ENCODE measurements around the gene RALGAPA2. TPM values are rescaled to one million over a fixed set of nuclear protein-coding genes. Genes with fewer than 3 reads are reported as not detected.

RALGAPA2 gene
- total RNA-seq, 4 donors from 2014 or later, result 25.9 to 48.9 (median 38.6) TPM

DNA sequence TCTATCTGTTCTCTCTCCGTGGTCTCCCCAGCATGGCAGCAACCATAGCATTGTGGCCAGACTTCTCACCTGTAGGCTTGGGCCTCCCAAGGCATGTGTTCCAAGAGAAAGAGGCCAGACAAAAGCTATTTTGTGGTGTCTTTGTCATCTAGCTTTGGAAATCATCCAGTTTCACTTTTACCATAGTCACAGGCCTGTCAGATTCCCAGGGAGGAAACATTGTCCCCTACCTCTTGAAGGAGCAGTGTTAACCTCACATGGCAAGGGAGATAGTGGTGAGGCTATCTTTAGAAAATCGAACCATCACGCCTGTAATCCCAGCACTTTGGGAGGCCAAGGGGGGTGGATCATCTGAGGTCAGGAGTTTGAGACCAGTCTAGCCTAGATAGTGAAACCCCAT lies 42.3 kb upstream of the RALGAPA2 start:
- H3K27ac ChIP-seq, result no peak overlapping the region
- intact Hi-C loops (cut with DNase I; ENCODE audit: low total_unique reads), result no loop called here
- H3K4me3 ChIP-seq, result no peak overlapping the region
- no peaks in the 10 kb centered on the region for H3K9me3 ChIP-seq
- DNase-seq, result no peak
- TF ChIP-seq, protein P1, sequence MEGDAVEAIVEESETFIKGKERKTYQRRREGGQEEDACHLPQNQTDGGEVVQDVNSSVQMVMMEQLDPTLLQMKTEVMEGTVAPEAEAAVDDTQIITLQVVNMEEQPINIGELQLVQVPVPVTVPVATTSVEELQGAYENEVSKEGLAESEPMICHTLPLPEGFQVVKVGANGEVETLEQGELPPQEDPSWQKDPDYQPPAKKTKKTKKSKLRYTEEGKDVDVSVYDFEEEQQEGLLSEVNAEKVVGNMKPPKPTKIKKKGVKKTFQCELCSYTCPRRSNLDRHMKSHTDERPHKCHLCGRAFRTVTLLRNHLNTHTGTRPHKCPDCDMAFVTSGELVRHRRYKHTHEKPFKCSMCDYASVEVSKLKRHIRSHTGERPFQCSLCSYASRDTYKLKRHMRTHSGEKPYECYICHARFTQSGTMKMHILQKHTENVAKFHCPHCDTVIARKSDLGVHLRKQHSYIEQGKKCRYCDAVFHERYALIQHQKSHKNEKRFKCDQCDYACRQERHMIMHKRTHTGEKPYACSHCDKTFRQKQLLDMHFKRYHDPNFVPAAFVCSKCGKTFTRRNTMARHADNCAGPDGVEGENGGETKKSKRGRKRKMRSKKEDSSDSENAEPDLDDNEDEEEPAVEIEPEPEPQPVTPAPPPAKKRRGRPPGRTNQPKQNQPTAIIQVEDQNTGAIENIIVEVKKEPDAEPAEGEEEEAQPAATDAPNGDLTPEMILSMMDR (IDR thresholded peaks at IDR 0.05), result no peak
- no peak for TF ChIP-seq POLR2A (IDR thresholded peaks at IDR 0.05)
- H3K4me1 ChIP-seq, result no peaks in the 10 kb centered on the region
- no peaks in the 10 kb centered on the region for H3K27me3 ChIP-seq
- H3K36me3 ChIP-seq, result no peaks in the 10 kb centered on the region

GRCh38 chr20:20752712-20753111 lies 40.3 kb upstream of the RALGAPA2 start:
- Histone ChIP-seq H3K4me3 (no peak overlapping the region), H3K36me3 (no peaks in the 10 kb centered on the region), H3K27ac (peak overlapping the region in 1 of 2 donors; percentile 65), H3K9me3 (no peaks in the 10 kb centered on the region), H3K27me3 (no peaks in the 10 kb centered on the region), H3K4me1 (no peaks in the 10 kb centered on the region)
- no peak for DNase-seq
- intact Hi-C loops (cut with DNase I; ENCODE audit: low total_unique reads), result no loop called here
- TF ChIP-seq, protein P1 (IDR thresholded peaks at IDR 0.05), result no peak
- TF ChIP-seq POLR2A (IDR thresholded peaks at IDR 0.05), result no peak

- intact Hi-C loops (cut with DNase I; ENCODE audit: low total_unique reads), result no loop called here
- no peak overlapping the region for H3K4me3 ChIP-seq
- H3K27ac ChIP-seq, result no peak overlapping the region
- no peaks in the 10 kb centered on the region for H3K36me3 ChIP-seq
- TF ChIP-seq, protein P1 (IDR thresholded peaks at IDR 0.05), result no peak
- TF ChIP-seq POLR2A (IDR thresholded peaks at IDR 0.05), result no peak
- no peaks in the 10 kb centered on the region for H3K9me3 ChIP-seq
- DNase-seq, result no peak
- no peaks in the 10 kb centered on the region for H3K27me3 ChIP-seq
- no peaks in the 10 kb centered on the region for H3K4me1 ChIP-seq
These were observed 34.9 kb upstream of the RALGAPA2 start for GRCh38 chr20:20747298-20747697.

DNA sequence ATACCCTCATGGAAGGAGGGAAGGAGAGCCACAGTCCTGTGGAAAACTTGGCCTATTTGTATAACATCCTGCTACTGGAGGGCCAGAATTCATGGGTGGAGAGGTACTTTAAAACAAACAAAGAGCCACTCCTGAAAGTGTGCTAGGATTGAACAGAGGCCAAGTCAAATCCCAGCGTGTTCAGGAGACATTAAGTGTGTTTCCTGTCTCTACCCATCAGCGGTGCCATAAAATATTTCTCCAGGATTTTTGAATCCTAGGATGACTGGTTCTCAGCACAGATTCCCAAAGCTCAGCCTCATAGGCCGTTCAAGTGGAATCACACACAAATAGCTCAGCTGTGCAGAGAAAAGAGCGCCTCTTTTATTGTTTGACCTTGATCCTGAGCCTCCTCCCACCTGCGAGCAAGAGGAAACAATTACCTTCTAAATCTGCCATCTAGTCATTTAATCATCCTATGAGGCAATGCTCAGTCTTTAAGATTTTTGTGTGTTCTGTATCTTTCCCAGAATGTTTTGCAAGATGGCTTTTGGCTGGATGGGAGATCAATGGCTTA lies 31.8 kb upstream of the RALGAPA2 start:
- Histone ChIP-seq H3K4me3 (no peak overlapping the region), H3K36me3 (no peaks in the 10 kb centered on the region), H3K27me3 (no peaks in the 10 kb centered on the region), H3K9me3 (no peaks in the 10 kb centered on the region), H3K4me1 (no peaks in the 10 kb centered on the region), H3K27ac (peak overlapping the region; percentile 57 to 82)
- DNase-seq, result peak in 1 of 2 donors; percentile 31
- no peak for TF ChIP-seq POLR2A (IDR thresholded peaks at IDR 0.05)
- TF ChIP-seq, protein P1 (IDR thresholded peaks at IDR 0.05), result no peak
- intact Hi-C loops (cut with DNase I; ENCODE audit: low total_unique reads), result no loop called here

- H3K36me3 ChIP-seq, result no peaks in the 10 kb centered on the region
- no peaks in the 10 kb centered on the region for H3K4me1 ChIP-seq
- peak; percentile 57 to 65 for DNase-seq
- H3K27ac ChIP-seq, result peak overlapping the region; percentile 57 to 82
- H3K4me3 ChIP-seq, result no peak overlapping the region
- no peaks in the 10 kb centered on the region for H3K9me3 ChIP-seq
- no peak for TF ChIP-seq POLR2A (IDR thresholded peaks at IDR 0.05)
- TF ChIP-seq, protein P1 (IDR thresholded peaks at IDR 0.05), result no peak
- intact Hi-C loops (cut with DNase I; ENCODE audit: low total_unique reads), result no loop called here
- no peaks in the 10 kb centered on the region for H3K27me3 ChIP-seq
These were observed 31.2 kb upstream of the RALGAPA2 start for GRCh38 chr20:20743511-20744169.
